GM12865 (cell line): ENCODE data around the gene CERS4.

ENCODE experiments used
- DNase-seq: peaks from one replicate; pipeline ENCODE4 v3.0.0; 2010; ENCODE audit warnings: low read depth
- H3K4me3 ChIP-seq: 2 replicates; pipeline ENCODE4 v1.5.1; 2011; ENCODE audit warnings: mild to moderate bottlenecking, low read depth, low read length, control low read depth
- CTCF ChIP-seq: IDR thresholded peaks from 2 replicates; pipeline ENCODE4 v1.5.1; 2011; ENCODE audit warnings: low read length, control low read depth, low read depth, inconsistent platforms; ENCODE audit not compliant: insufficient read depth; ENCODE audit errors: missing control alignments

Gene CERS4

GRCh38 chr19:8307965-8308866 lies 99.0 kb downstream of the CERS4 start, which contains the start of gene CD320:
TSS of gene CD320 (minus strand) at chr19:8308358. CDS start at chr19:8308290, 68 bp downstream.
- H3K4me3 ChIP-seq = peak within 1 kb of the TSS; percentile 66
- peak; percentile 94 for DNase-seq
- TF ChIP-seq CTCF = no peak

DNA sequence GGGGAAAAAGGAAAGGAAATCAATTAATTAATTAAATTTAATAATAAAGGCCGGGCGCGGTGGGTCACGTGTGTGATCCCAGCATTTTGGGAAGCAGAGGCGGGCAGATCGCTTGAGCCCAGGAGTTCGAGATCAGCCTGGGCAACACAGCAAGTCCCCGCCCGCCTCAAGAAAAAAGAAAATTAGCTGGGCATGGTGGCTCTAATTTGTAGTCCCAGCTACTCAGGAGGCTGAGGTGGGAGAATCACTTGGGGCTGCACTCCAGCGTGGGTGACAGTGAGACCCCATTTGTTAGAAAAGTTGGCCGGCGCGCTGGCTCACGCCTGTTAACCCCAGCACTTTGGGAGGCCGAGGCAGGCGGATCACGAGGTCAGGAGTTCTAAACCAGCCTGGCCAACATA lies 99.7 kb downstream of the CERS4 start:
- DNase-seq = no peak
- peak overlapping the region; percentile 66 for H3K4me3 ChIP-seq
- no peak for TF ChIP-seq CTCF

- no peak for TF ChIP-seq CTCF
- H3K4me3 ChIP-seq = no peak overlapping the region
- no peak for DNase-seq
Observed at GRCh38 chr19:8310342-8311055, 101.3 kb downstream of the CERS4 start.

DNA sequence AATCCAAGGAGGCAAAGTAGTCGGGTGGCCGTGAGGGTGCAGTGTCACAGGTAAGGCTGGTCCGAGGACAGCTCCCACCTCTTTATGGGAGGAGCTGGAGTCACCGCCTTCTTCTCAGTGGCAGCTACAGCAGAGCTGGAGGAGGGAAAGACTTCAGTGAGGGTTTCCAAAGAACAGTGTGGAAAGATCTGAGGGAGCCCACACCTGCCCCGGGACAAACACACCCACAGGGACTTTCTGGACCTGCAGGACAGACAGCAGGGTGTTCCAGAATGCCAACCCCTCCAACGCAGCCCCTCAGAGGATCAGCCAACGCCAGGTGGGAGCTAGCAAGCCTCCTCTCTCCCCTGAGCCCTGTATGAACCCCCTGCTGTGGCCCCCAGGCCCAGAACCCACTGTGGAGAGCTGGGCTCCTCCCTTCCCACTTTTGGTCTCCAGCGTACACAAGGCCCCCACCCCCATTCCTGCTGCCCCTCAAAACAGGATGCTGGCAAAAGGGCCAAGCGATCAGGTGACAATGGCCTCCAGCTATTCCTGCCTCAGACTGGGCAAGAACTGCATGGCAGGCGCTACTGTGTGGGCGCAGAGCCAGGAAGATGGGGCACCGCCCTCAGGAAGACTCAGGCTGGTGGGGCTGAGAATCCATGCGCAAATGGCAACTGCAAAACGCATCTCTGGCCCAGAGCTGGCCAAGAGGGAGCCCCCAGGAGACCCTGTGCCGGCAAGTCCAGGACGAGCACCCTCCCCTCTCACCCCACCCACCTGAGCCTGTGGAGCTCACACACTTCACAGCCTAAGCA lies 102.5 kb downstream of the CERS4 start:
- H3K4me3 ChIP-seq = no peak overlapping the region
- TF ChIP-seq CTCF = no peak
- no peak for DNase-seq
